ENCODE measurements around the gene LSAMP. TPM values are rescaled to one million over a fixed set of nuclear protein-coding genes. Genes with fewer than 3 reads are reported as not detected.

LSAMP gene
- not detected in 2 replicates for total RNA-seq

DNA sequence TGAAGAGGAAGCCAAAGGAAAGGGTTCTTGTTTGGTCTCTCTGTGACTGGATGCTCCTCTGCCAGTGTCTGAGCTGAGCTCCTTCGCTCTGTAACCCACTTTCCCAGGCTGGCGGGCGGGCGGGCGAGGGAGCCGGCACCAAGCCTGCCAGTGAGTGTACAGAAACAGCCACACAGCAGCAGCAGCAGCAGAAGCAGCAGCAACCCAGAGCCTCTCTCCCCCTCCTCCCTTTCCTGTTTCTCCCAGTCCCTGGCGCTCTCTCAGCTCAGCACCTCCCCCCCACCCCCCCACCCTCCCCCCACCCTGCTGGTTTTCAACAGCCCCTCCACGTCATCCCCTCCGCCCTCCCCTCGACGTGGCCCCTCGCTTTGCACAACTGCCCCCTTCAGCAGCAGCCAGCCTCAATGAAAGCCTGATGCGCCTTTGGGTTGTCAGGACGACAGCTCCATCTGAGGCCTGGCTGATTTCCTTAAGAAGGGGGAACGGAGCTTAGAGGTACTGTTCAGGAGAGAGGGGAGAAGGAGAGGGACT, at the start of gene LSAMP:
Gene LSAMP, minus strand, starts transcription at position 177 of the 531 bp plus-strand sequence.
- DNase-seq (ENCODE audit: low read depth in 2 of 2) = no peak

DNA sequence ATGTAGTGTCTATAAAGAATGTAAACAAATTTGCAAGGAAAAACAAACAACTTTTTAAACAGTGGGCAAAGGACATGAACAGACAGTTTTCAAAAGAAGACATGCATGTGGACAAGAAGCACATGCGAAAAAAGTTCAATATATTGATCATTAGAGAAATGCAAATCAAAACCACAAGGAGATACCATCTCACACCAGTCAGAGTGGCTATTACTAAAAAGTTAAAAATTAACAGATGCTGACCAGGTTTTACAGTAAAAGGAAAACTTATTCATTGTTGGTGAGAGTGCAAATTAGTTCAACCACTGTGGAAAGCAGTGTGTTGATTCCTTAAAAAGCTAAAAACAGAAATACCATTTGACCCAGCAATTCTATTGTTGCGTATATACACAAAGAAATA, 47.1 kb upstream of the LSAMP start:
- no peak for DNase-seq (ENCODE audit: low read depth in 2 of 2)

DNA sequence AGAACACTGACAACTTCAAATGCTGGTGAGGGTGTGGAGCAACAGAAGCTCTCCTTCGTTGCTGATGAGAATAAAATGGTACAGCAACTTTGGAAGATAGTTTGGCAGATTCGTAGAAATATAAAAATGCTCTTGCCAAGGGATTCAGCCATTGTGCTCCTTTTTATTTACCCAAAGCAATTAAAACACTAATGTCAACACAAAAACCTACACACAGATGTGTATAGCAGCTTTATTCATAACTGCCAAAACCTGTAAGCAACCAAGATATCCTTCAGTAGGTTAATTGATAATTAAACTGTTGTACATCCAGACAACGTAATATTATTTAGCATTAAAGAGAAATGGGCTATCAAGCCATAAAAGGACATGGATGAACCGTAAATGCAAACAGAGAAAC, 37.8 kb upstream of the LSAMP start:
- DNase-seq (ENCODE audit: low read depth in 2 of 2) = no peak

DNA sequence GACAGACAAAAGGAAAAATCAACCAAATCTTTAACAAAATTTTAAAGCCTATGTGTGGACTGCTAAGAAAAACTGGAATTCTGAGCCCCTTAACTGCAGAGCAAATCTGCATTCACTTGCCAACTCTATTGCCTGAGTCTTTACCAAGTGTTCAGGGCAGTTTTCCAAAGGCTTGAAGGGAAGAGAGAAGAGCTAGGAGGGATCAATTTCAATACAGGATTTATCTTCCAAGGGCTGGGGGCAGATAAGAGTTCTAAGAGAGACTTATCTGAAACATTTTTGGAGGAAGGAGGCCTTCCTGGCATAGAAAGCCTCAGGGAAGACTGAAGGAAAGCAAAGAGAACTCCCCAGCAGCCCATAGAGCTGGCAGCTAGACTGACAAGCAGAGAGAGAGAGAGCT, 31.4 kb upstream of the LSAMP start:
- no peak for DNase-seq (ENCODE audit: low read depth in 2 of 2)

DNA sequence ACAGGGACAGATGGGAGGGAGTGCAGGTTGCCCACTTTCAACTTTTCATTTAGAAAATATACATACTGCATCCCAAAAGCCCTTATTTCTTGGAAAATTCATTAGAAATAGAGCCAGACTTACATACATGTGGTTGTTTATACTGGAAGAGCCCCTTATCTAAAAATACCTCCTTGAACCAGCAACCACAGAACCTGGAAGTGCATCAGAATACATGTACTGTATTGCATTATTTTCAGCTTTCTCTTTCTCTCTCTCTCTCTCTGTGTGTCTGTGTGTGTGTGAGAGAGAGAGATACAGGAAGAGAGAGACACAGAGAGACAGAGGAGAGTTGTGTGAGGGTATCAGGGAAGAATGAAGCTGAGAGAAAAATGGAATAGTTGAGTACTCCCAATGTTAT, 29.5 kb upstream of the LSAMP start:
- no peak for DNase-seq (ENCODE audit: low read depth in 2 of 2)

DNA sequence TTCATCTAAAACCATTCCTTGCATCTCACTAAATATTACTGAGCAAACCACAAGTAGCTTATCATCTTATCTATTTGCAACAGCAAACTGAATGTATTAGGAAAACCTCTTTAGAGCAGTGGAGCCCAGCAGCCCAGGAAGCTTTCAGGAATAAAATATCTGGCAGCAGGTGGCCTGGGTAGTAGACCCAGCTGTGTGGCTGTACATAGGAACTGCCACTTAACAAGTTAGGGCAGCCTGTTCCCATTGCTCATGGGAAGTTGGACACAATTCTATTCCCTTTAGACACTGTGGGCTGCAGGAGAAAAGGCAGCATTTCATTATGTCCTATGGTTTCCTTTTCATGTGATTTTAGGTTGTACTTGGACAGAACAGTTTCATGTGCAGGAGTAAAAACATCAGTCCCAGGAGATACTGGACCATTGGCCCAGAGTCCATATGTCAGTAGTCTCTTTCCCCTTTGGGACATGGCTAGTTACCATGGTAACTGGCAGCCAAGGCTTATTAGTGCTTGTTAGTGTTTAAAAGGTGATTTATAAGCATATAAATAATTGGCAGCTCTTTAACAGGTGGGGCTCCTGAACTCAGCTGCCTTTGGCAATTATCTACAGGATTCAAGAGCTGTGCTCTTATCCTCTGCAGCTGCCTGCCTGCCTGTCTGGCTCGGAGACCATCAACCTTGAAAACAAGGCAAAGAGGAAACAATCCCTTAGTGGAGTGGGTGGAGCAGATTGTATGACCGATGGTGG, 28.9 kb upstream of the LSAMP start:
- no peak for DNase-seq (ENCODE audit: low read depth in 2 of 2)

DNA sequence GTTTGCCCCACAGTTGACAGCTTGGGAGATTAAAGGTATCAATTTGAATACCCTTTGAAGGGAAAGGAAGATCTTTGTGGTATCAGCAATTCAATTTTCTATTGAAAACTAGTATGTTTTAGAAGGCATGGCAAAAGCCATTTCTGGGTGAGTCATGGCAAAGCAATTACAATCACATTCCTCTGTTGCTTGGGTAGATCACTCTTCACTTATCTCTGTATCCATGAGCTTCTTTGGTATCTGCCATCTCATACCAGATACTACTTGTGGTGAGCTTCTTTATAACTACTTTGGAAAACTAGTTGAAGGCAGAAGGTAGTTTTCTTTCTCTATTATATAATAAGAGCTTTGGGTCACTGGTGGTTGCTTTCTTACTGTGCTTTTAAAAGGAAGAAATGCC, 28.3 kb upstream of the LSAMP start:
- no peak for DNase-seq (ENCODE audit: low read depth in 2 of 2)

DNA sequence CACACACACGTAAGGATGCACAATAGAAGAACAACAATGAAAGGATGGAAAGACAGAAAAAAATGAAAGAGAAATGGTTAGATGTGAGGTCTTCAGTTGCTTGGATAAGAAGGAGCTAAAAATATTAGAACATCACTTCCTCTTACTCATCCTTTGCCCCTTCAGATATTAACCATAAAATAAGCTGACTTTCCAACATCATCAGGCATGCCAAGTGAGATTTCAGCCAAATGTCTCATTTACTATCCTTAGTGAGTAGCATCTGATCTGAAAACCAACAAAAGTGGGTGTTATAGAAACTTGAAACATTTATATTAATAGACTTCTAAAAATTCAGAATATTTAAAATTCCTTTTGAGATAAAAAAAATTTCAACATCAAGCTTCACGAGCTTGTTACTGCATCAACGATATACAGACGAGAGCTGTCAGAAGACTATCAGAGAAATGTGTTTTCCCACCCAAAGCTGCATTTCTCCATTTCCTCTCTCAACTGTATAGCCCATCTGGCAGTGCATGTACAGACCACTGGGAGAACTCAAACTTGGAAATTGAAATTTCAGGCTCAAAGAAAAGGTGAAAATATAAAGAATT, 25.4 kb upstream of the LSAMP start:
- DNase-seq (ENCODE audit: low read depth in 2 of 2) = no peak

DNA sequence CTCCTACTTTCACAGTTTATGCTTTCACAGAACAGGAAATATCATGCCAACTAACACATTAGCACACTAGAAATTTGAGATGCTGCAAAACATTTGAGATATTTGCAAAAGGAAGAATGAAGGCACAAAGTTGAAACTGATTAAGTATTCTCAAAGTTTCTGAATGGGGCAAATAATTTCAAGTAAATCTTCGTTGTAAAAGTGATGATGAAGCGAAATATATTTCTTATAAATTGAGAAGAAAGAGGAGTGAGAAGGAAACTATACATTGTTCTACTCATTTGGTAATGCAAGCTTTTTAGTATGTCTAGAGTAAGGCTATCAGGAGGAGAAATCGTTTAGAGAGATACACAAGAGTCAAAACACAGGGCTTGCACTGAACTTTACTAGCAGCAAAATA, 24.3 kb upstream of the LSAMP start:
- DNase-seq (ENCODE audit: low read depth in 2 of 2) = no peak

DNA sequence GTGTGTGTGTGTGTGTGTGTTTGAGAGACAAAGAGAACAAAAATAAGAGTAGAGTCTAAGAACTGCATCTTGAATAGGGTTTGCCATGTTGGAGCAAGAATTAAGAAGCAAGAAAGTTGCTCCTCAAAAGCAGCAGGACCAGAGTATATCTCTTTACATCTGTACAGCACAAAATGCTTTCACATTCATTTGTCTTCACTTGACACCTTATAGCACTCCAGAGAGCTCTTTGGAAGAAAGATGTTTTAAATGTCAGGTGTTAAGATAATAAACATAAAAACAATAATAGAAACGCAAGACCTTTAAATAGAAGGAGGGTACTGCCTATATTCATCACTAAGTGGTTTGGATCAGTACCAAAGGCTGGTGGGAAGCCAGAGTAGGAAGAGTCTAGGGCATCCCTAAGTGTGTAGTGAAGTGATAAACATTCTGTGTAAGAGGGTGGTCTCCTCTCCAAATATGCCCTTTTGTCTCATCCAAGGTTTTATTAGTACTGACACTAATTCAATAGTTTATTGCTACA, 19.1 kb upstream of the LSAMP start:
- no peak for DNase-seq (ENCODE audit: low read depth in 2 of 2)

DNA sequence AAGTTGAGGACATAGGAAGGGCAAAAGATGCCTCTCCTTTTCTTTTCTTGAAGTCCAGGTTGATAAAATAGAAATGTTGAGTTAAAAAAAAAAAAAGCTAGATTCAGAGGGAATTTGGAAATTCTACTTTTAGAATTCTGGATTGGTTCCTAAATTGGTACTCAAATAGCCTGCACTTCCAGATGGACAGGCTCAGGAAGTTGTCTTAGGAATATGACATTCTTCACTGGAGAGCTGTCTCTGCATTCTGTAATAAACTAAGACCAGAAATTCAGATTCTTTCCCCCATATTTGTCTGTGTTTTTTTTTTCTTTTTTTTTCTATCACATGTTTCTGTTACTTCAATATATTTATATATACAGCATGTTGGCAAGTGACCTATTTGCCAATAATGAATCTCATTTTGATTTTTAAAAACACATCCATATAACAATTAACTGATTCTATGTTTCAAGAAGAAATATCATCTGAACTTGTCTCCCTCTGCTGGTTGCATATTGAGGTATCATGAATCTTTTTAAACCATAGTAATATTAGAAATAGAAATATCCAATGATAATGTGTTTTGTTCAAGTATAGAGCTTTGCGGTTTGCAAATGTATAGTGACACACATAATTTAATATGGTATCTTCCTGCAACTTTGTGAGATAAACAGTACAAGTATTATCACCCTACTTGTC, 8.5 kb upstream of the LSAMP start:
- DNase-seq (ENCODE audit: low read depth in 2 of 2) = no peak

DNA sequence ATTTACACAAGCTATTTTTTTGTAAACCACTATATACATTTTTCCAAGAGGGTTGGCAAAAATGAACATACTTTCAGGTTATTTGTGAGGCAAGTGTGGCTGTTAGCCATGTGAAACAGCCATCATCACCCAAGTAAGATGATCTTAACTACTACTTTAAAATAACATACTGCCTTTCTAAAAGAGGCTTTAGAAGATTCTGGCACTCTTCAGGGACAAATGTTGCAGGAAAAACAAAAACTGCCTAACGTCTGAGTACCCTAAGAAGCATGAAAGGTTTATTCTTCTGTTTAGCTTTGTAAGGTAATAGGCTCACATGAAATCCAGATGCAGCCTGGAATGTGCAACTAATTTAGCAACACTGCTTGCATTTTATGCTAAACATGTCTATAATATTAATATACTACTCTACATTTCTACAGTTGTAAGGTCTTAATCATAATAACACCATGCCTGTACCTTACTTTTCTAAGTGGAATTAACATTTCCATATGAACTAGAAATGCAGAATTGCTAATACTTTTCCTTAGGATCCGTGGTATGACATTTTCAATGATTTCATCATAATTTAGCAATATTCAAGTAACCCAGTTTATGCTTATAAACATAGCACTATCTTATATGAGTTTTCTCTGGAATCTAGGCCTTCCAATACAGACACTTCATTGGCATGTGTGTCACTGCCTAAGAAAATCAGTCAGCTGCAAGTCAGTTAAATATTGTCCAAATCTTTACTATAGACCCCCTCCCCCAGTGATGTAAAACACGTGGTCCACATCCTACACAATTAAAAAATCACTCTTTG, 4.5 kb upstream of the LSAMP start:
- DNase-seq (ENCODE audit: low read depth in 2 of 2) = no peak

DNA sequence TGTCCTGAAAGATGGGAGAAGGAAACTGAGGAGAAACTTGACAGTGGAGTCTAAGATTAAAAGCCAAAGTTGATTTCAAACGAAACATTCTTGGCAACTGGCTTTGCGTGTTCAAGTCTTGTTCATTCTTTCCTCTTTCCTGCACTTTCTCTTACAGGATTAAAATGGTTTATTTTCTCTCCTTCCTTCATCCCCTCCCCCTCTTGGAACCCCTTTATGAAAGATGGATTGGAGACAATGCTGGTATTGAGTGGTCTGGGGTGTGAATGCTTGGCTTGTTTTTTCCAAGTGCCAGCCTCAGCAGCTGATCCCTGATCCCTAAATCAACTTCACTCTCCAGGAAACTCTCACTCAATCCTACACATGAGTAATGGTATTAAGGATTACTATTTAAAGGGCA, 703 bp upstream of the LSAMP start:
- DNase-seq (ENCODE audit: low read depth in 2 of 2) = no peak

DNA sequence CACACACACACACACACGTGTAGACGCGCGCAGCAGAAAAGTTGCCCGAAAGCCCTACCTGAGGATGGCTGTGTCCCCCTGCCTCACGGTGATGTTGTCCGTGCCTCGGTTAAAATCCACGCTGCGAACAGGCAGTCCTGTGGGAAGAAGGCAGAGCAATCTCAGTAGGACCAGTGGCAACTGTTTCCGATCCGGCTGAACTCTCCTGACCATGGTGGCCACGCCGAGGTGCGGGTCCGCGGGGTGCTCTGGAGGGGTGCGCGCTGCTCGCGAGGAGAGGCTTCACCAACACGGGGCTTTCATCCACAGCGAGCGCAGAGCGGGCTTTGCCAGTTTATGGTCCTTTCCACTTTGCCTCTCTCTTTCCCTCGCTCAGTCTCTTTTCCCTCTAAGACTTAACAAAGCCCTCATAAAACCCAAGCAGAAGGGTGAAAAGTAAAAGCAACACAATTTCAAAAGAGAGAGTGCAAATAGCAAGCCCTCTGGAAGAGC, 422 bp downstream of the LSAMP start:
- DNase-seq (ENCODE audit: low read depth in 2 of 2) = no peak

DNA sequence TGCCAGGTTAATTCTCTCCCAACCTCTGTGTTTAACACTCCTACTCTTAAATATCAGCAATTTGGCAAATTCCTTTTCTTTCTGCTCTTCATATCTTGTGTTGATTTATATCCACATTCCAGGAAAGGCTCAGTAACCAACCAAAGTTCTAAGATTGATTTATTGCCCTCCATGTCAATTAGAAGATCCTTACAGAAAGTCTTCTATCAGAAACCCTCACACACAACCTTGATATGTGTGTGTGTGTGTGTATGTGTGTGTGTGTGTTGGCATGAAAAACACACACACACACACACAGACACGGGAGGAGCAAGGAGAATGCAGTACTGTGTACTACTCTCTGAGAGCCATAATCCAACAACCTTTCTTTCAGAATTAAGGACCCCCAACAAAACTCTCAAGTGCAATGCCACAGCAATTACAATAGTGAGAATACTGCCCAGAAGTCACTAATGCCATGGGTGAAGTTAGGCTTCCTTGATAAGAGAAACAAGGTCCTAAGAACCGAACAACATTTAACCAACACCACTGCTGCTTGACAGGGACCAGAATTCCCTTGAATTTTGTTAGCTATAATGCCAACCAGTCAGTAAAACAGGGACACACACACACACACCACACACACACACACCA, 1.1 kb downstream of the LSAMP start:
- DNase-seq (ENCODE audit: low read depth in 2 of 2) = no peak

DNA sequence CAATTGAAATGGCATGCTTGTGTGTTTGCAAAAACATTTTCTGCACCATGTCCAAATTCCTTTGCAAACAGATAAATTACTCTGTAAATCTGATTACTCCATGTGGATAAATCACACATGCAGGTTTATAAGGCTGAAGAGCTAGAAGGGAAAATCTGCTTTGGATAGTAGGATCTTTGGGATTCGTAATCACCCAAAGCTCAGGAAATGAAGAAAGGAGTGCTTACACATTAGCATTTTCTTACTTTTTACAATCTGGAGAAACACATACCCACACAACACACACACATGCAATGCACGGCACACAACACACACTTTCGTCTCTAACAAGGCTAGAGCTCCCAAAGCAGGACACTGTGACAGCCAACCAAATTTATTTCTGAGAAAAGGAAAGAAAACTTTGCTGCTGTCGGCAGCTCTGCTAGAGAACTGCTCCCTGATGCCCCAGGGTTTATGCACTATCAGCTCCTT, 2.1 kb downstream of the LSAMP start:
- DNase-seq (ENCODE audit: low read depth in 2 of 2) = no peak

DNA sequence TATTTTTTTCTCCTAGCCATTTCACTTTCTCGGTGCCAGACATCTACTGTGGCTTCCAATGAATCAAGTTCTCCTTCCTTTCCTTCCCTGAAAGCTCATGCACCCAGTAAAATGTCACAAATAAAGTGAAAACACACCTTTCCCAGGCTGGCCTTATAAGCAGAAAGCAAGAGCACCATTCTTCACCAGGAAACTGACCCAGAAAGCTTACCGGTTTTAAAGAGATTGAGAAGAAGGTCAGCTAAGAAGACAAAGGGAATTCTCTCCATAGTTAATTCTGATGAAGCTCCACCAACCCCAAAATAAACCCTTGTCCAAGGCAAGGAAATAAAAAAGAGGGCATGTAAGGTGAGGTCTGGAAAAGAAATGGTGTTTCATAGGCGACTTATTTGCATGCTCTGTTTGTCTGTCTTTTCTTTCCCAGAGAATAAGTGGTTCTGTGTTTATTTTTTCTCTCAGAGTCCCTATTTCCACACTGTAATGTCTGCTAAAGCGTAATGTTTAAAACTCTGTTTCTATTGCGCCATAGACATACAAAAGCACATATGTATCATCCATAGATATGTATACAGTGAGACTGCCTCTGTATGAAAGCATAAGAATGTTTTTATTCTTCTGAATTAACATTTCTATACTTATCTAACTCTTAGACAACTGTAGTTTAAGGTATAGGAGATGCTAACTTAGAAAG, 2.8 kb downstream of the LSAMP start:
- DNase-seq (ENCODE audit: low read depth in 2 of 2) = no peak

DNA sequence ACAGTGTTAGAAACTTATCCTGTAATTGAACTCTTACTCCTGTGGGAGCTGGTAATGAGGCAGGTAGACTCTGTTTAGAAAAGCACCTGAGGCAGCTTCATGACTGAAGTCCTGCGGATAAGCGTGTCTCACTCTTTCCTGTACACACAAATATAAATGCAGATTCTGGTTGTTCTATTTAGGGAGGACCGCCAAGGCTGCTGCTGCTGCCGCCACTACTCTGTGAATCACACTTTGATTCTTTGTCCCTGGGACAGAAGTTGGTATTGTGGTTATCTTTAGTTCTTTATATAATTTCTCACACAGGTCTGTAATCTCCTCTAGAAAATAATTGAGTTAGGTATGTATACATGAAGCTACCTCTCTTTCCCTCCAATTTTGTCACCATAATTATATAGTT, 3.6 kb downstream of the LSAMP start:
- DNase-seq (ENCODE audit: low read depth in 2 of 2) = no peak

DNA sequence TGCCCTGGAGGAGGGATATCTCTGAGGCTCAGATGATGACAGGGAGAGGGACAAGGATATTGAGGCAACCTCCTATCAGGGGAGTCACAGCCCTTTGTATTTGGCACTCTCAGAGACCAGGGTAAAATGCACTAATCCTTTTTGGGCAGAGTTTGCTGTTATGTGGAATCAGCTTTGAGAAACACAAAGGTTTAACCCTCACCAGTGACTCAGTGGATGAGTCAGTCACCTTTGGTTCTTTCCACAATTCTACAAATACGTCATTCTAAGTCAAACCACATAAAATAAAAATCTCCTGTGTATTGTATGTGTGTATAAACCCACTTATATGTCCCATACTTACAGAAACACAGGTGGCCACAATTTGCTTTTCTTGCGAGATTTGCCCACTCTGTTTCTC, 5.1 kb downstream of the LSAMP start:
- DNase-seq (ENCODE audit: low read depth in 2 of 2) = no peak

DNA sequence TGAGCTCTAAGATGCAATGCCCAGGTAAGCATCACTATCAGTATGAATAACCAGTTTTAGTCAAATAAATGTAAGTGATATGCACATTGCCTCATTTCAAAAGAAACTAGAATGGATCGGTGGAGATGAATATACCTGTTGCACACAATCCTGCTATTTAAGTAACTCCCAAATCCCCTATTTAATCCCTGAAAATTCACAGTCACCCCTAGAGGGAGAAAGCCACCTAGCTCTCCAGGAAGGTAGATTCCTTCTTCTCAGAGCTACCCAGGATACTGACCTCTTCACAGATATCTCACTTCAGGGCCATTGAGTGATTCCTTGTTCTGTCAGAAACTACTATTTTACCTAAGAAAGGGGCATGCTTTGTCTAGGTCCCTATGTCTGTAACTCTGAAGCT, 11.7 kb downstream of the LSAMP start:
- no peak for DNase-seq (ENCODE audit: low read depth in 2 of 2)
